NCI-H187 (cell line): ENCODE data around the gene FAM131B.

Source experiments
- DNase-seq, 2 experiments: peaks; one replicate each; lab custom pipeline; 2025; lab: John Stamatoyannopoulos, UW

The FAM131B gene

DNA sequence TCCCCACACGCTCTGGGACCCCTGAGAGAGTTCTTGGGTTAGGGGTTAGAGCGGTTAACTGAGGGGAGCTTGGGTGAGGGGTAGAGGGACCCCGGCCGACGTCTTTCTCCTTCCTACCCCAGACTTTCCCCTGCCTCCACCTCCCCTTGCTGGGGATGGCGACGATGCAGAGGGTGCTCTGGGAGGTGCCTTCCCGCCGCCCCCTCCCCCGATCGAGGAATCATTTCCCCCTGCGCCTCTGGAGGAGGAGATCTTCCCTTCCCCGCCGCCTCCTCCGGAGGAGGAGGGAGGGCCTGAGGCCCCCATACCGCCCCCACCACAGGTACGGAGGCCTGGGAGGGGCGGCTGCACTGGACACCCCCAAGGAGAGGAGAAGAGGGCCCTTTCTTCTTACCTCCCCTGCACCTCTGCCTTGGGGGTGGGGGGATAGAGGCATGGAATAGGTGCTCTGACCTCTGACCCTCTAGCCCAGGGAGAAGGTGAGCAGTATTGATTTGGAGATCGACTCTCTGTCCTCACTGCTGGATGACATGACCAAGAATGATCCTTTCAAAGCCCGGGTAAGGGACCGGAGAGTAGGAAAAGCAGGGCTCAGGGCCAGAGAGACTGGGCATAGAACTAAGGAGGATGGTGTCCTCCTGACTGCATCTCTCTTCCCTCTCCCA, 19.7 kb upstream of the FAM131B start:
- no peak for DNase-seq

DNA sequence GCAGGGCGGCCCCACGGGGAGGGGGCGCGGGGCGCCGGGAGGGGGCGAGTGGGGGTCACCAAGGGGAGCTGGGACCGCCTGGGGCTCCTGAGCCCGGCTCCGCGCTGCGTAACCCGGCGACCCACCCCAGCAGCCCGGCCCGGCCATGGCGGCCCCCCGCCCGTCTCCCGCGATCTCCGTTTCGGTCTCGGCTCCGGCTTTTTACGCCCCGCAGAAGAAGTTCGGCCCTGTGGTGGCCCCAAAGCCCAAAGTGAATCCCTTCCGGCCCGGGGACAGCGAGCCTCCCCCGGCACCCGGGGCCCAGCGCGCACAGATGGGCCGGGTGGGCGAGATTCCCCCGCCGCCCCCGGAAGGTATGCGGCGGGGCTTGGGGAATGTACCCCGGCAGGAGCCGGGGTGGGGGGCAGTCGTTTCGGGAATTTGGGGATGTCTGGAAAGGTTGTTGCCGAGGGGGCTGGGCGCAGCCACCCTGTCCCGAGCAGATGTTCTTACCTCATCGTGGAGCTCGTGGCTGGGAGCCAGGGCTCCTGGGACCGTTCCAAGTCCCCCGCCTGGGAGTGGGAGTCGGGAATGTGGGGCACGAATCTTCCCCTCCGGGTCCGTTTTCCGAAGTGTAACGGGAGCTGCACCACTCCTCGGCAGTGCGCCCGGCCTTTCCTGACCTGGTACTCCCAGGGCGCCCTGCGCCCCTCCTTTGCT, 19.1 kb upstream of the FAM131B start:
- no peak for DNase-seq

DNA sequence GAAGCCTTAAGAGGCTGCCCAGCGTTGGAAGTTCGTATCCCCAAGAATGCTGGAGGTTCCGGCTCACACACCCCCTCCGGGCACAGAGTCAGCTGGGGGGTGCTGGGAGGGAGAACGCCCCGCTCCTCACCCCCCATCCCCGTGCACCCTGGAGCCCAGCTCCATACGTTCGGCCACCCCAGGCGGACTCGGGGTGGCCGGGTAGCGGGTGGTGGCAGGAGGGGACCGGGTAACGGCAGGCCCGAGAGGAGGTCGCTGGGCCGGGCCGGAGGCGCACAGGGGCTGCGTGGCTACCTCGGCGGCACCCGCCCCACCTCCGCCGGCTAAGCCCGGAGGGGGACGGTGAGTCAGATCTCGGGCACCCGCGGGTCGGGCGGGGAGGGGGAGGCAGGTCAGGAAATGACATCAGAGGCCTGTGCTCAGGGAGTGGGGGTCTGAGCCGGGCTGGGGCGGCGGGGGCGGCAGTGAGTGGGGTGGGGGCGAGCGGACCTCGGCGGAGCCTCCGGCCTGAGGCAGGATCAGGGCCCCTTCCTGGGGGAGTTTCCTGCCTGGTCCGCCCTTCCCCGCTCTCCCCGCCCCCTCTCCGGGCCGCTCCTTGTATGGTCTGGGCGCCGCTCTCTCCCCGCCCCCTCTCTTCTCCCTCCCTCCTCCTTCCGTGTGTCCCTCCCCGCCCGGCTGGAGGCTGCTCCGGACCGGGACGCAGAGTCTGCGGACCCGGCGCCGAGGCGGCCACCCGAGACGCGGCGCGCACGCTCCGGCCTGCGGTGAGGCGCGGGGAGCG, 18.3 kb upstream of the FAM131B start, which contains the start of gene ZYX:
Gene ZYX, plus strand, starts transcription at position 700 of the 781 bp plus-strand sequence. CDS start 227 bp downstream, outside the sequence.
- DNase-seq: no peak

DNA sequence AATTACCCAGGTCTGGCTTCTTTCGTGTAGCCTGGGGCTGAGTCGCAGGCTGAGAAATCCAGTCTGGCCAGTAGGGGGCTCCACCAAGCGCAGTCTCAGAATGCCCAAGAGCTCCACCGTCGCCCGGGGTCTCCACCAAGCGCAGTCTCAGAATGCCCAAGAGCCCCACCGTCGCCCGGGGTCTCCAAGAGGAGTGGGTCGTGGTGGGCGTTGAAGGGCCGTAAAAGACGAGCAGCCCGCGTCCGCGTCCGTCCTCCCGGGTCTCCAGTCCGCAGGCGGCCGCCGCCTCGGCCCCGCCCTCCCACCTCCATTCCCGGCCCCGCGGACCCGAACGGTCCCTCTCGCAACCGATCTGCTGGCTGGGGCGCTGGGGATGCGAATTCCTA, 17.7 kb upstream of the FAM131B start:
- no peak for DNase-seq

DNA sequence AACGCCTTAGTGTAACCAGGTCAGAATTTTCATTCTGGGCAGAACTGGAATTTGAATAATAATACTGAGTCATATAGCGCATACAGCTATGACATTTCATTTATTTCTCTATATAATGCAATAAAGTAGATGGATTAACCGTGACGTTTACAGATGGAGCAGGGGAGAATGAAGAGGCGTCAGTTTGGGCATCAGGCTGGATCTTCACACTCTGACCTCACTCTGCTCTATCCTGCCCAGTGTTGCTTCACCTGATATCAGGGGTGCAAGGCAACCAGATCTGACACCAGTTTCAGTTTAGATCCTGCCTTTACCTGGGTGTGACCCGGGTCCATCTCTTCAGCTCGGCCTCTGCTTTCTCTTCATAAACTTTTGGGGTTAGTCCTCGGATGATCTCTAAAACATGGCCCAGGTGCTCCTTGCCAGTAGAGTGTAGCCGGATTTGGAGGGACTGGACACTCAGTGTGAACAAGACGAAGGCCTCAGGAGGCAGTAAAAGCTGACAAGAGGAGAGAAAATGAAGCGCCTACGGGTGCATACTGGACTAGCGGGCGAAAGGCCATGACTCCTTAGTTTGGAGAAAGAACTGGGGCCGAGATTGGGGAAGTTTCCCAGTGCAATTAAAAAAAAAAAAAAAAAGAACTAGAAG, 17.2 kb upstream of the FAM131B start:
- no peak for DNase-seq

DNA sequence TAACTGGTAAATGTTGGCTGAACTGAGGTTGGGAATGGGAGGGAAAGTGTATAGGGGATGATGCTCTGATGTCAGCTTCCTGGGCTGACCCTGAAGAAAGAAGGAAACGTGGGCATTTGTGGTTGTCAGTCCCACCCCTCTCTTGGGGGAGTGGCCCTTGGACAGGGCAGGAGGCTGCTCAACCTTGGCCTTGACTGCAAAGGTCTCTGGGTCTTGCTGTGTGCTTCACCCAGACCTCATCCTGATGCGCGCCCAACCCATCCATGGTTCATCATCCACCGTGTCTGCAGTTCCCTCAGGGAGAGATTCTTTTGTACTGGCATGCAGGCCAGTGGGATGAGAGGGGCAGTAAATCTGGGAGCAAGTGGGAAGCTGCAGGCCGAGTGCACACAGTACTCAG, 13.9 kb upstream of the FAM131B start:
- DNase-seq: no peak

DNA sequence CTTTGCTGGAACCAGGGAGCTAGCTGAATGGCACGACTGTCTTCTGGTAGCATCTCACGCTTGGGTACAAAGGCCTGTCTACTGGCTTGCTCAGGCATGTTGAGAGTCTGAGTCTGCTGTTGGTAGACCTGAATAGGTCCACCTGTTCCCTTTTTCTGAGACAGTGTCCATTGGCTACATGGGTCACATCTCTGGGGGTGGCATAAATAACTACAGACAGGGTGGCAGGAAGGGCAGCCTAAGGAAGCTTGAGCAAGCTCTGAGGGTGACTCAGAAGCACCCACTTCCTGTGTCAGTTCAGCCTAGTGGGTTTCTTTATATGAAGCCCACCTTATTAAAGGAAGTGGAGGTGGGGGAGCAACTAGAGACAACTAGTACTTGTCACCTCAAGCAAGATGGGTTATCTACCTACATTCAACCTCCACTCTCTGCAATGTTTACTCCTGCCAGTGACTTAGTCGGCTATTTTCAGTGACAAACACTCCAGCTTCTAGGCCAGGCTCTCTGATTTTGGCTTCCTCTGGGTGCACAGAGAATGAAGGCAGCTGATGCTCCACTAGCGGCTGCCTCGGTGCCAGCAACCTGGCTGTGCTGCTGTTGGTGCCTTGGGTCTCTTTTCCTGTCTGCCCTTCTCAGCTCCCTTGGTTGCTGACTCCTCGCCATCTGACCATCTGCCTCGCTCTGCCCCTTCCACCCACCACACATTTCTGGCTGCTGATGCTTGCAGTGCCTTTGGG, 13.0 kb upstream of the FAM131B start:
- no peak for DNase-seq

DNA sequence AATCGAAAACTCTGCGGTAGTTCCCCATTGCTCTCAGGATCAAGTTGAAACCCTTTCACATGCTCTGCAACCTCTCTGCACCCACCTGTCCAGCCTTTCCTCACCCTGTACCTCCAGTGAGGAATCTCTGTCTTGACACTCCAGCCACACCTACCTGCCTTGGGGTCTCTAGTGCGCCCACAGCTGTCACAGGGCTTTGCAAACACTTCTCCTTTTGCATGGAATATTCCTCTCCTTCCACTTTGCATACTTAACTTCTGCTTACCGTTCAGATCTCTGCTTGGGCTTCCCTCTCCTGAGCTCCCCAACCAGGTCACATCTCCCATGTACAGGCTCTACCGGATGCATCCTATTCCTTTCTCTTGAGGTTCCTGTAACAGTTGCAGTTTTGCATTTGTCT, 12.0 kb upstream of the FAM131B start:
- no peak for DNase-seq

DNA sequence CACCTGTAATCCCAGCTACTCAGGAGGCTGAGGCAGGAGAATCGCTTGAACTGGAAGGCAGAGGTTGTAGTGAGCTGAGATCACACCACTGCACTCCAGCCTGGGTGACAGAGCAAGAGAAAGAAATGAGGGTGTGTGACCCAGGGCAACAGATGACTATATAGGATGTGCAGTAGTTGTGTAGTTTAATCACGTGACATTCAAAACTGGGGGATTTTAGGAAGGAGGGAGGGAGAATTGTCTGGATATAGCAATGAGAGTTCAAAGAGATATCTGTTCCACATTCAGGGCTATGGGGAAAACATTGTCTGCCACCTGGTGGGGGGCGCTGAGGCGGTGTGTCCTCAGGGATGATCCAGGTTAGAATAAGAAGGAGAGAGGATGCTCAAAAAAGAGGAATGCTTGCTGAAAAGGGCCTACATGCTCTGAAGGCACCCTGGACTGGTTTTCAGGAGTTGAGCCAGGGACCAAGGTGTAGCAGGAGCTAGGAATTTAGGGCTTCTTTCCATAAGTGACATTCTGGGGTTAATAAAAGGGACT, 10.8 kb upstream of the FAM131B start:
- DNase-seq: no peak

DNA sequence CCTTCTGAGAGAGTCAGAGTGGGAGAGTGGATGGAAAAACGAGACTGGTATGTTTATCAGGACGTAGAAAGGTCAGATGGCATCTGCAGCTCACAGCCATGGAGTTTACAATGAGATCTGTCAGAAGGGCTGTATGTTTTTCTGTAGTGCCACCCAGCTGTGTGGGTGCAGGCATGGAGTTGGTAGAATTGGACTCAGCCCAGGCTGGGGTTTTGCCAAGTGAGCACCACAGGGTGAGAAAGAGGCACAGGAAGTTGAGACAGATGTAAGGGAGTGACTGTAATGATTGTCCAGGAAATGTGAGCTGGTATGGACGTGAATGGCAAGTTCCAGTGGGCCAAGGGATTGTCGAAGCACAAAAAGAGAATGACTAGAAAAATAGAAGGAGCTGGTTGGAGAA, 9.6 kb upstream of the FAM131B start:
- DNase-seq: no peak

DNA sequence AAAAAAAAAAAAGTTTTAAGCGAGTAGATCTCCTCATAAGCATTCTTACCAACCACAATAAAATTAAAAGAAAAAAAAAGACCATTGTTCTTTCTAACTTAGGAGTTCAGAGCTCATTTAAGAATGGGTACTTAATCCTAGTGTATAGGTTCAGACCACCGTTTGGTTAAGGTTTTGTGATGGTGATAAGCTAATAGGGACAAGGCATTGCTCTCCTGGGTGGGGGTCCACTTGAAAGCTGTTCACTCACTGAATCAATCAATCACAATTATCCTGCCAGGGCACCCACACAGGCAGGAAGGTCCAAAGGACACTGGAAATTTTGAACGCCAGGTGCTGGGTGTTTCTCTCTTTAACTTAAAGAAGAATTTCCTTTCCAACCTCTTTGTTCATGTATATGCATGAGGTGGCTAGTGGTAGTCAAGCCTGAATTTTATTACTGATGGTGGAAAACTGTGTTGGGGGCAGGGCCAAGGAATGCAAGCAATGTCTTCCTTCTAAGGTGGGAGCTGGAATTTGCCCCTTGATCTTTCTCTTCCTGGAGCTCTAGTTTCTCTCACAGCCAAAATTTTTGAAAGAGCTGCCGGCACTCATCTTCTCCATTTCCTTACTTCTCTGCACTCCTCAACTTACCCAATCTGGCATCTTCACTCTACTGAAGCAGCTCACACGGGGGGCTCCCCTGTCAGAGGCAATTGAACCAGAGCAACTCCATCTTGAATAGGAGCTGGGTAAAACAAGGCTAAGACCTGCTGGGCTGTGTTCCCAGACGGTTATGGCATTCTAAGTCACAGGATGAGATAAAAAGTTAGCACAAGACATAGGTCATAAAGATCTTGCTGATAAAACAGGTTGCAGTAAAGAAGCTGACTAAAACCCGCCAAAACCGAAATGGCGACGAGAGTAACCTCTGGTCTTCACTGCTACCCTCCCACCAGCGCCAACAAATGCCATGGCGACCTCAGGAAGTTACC, 7.5 kb upstream of the FAM131B start:
- DNase-seq: no peak

DNA sequence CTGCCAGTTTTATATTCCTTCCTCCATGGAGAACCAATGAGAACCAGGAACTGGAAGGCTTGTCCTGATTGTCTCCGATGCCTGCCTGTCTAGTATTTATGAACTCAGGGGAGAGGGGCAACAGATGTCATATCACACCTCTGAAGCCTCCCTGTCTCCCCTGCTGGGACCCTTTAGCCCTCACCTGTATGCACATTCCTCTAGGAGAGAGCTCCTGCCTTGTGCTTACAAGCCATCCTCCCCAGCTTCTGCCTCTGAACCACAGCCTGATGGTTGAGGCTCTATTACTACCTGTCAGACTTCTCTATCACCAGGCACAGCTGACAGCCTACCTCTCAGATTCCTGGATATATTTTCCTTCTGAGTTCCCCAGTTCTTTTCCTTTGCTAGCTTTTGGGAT, 5.9 kb upstream of the FAM131B start:
- DNase-seq: no peak

DNA sequence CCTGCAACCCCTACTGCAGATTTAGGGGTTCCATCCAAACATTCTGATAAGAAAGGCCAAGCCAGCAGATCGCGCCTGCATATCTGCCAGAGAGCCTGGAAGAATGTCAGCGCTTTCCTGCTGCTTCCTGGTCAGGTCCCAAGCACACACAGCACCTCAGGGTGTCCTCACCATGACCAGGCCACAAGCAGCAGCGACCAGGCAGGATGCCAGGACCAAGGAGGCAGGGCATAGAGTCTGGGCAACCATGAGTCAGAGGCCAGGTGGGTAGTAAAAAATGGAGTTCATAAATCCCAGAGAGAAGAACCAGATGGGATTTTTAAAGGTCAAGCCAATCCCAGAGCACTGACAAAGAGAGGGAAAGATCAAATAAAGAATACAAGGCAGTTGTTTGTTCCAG, 5.5 kb upstream of the FAM131B start:
- no peak for DNase-seq

DNA sequence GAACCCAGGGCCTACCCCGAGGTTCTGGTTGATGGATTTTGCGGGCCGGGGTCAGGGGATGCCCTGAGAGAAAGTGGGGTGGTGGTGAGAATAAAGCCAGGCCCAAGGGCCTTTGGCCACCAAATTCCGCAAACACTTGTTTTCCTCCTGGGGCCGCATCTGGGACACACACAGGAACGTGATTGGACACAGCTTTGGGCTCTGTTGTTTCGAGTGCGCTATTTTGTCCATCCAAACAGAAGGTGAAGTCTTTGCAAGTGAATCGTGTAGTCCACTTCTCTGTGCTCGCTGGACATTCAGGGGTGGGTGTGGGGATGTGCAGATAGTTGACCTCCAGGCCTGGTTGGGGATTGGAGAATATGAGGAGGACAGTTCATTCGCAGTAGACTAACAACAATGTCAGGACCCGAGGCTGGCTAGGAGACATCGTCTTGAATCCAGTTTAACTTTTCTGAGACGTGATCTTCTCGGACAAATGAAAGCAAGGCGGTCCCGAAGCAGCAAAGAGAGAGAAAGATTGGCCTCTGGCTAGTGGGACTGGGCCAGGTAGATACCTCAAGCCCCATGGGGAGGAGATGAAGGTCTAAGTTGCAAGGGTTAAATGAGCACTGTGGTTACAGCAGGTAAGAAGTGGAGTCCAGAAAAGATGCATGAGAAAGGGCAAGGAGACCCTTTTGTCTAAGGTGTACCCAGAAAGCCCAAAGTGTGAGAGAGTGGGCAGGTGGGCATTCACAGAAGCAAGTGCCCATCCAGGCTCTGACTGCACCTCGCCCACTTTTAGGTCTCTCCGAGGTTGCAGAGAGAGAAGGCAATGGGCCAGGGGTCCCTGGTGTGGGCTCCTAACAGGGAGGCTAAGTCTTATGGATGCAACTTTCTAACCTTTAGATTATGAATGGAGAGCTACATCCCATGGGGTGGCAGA, 764 bp upstream of the FAM131B start:
- DNase-seq: no peak

DNA sequence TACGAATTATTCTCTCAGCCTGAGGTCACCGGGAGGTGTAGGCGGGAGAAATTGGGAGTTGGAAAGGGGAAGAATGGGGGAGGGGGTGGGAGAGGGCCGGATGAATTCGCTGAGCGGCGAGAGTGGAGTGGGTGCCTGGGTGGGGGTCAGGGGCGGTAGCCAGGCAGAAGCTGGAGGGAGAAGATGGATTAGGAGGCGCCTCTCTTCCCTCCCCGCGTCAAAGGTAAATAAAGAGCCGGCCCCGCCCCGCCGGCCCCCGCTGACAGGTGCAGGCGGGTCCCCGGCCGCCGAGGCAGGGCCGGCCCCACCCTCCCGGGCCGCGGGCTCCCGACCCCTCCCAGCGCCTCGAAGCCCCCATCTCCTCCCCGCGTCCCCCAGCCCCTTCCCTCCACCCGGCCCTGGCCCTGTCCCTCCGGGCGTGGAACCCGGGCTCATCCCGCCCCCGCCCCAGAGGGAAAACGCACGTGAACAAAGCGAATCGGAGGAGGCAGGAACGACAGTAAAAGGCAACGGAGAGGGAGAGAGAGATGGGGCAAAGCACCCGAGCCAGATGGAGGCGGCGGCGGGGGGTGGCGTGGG, 872 bp downstream of the FAM131B start:
- no peak for DNase-seq

DNA sequence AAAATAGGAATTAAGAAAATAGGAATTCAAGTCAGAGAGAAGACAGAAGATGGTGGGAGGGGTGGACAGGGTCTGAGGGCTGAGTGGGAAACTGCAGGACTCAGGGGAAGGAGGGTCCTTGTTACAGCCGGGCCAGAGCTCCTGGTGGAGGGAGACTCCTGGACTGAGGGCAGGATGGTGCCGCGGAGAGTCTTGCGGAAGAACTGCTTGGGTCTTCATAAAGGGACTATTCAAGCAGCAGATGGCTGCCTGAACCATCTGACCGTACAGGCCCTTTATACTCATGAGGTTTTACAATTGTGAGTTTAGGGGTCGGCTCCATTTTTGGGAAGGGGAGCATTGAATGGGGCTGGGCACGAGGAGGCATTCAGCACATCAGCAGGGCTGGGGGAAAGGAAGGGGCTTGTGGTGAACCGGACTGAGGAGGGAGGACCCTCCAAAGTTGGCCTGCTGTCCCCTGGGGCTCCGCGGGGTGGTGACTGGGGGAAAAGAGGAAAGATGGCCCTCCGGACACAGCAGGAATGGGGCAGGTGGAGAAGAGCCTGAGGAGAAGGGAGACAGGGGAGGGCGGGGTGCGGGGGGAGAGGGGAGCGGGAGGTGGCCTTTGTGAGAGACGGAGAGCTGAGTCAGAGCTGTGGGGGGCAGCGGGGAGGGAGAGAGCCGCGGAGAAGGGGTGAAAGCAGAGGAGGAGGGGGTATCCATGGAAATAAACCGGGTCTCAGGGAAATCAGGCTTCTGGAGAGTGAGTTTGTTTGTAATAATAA, 1.5 kb downstream of the FAM131B start:
- DNase-seq: no peak

DNA sequence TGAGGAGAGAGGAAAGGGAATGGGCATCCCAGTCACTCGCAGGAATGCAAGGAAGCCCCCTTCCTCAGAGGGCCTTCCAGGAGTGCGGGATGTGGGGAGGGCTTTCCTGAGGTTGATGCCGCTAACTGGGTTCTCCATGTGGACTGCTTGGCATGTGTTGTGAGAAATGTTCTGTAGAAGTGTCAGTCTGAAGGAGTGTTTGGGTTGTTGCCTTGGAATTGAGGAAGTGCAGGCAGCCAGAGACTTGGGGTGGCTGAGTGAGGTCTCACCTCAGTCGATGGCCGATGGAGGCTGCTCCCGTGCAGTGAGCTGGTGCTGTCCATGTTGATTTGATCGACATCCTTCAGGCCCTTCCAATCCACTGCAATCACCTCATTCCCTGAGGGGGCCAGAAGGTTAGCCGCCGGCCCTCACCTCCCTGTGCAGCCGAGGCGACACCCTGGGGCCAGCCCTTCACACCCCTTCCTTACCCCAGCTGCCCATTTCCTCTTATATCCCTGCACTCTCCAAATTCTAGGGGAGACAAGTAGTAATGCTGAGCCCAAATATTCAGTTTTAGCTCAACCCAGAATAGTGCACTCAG, 2.7 kb downstream of the FAM131B start:
- DNase-seq: no peak

DNA sequence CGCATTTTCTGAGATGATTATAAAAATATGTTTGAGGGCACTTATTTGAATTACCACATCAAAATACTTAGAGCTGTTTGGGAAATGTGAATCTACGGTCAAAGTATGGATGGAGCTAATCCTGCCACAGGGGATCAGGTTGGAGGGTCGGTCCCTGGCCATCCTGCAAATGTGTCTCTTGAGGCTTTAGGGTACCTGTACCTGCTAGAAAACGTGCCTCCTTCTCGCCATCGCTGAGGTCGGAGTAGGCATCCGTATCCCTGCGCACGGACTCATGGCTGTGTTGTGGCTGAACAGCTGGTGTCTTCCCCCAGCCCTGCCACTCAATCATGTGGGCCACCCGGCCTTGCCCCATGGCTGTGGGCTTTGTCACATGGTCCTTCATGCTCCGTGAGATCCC, 3.9 kb downstream of the FAM131B start:
- no peak for DNase-seq
